ENCODE results near the gene OR51F2.
A peak's percentile ranks its signal among the peaks of the same experiment; 100 is the strongest.
"Not testable (repeated sequence)": the region's sequence is repeated elsewhere in the genome, so short reads cannot be mapped to it uniquely, and the experiment has no call there.

OR51F2 gene

DNA sequence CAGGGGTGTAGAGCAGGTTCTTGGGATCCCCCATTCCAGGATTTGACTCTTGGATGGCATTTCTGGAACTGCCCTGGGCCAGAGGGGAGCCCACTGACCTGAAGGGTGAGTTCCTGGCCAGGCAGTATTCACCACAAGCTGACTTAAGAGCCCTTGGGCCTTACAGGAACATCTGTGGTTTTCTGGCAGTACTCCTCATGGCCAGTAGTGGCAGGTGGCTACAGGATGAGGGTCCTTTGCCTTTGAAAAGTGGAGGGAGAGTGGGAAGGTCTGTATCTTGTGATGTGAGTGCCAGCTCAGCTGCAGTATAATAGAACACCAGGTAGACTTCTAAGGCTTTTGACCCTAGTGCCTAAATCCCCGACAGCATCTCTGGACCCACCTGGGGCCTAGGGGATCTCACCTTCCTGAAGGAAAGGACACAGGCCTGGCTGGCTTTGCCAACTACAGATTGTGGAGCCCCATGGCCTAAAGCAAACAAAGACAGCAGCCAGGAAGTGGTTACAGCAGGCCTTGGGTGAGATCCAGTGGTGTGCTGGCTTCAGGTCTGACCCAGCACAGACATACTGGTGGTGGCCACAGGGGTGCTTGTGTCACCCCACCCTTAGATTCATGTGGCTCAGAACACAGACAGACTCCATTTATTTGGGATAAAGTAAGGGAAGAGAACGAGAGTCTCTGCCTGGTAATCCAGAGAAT, 18.9 kb downstream of the OR51F2 start:
- Histone ChIP-seq H3K27me3 (ENCODE audit: control insufficient read depth in 1 of 2, insufficient read depth in 1 of 2, low read length in 2 of 2) (no peaks in the 10 kb centered on the region), H3K14ac (ENCODE audit: low read length in 2 of 2) (no peak overlapping the region), H4K91ac (ENCODE audit: low read length) (no peak overlapping the region), H3K36me3 (ENCODE audit: control insufficient read depth in 1 of 2, insufficient read depth in 2 of 2, low read depth in 1 of 2, low read length in 2 of 2) (no peaks in the 10 kb centered on the region), H3K9me3 (ENCODE audit: control insufficient read depth, low read length) (no peaks in the 10 kb centered on the region), H2BK12ac (ENCODE audit: low read length in 2 of 2) (no peak overlapping the region), H2BK5ac (ENCODE audit: low read depth, low read length, poor library complexity, severe bottlenecking) (no peak overlapping the region), H3K79me1 (replicated peaks; ENCODE audit: low read length, poor library complexity, severe bottlenecking) (no peaks in the 10 kb centered on the region), H3K4ac (ENCODE audit: low read depth in 1 of 2, low read length in 2 of 2) (no peak overlapping the region), H3K4me3 (ENCODE audit: insufficient read depth in 1 of 2, low read depth in 1 of 2, low read length in 2 of 2) (no peak overlapping the region), H3K4me1 (ENCODE audit: control insufficient read depth, insufficient read depth, low read depth, low read length) (no peaks in the 10 kb centered on the region), H3K9ac (ENCODE audit: low read length) (no peak overlapping the region), H2BK15ac (ENCODE audit: low read depth, poor library complexity, severe bottlenecking) (no peak overlapping the region), H3K27ac (ENCODE audit: low read length, poor library complexity, severe bottlenecking) (no peak overlapping the region), H2AK5ac (ENCODE audit: low read length, severe bottlenecking) (no peak overlapping the region), H2BK120ac (ENCODE audit: low read depth, low read length) (no peak overlapping the region), H3K23ac (ENCODE audit: low read length in 2 of 2) (no peak overlapping the region), H3K4me2 (ENCODE audit: low read length, poor library complexity, severe bottlenecking) (no peak overlapping the region), H3K18ac (ENCODE audit: low read depth in 1 of 2, low read length in 2 of 2) (no peak overlapping the region), H2AFZ (ENCODE audit: low read depth, low read length) (no peak overlapping the region), H4K8ac (ENCODE audit: low read length) (no peak overlapping the region)
- WGBS = 92% methylated on average over 2 of the region's 2 CpGs
- DNase-seq = no peak

DNA sequence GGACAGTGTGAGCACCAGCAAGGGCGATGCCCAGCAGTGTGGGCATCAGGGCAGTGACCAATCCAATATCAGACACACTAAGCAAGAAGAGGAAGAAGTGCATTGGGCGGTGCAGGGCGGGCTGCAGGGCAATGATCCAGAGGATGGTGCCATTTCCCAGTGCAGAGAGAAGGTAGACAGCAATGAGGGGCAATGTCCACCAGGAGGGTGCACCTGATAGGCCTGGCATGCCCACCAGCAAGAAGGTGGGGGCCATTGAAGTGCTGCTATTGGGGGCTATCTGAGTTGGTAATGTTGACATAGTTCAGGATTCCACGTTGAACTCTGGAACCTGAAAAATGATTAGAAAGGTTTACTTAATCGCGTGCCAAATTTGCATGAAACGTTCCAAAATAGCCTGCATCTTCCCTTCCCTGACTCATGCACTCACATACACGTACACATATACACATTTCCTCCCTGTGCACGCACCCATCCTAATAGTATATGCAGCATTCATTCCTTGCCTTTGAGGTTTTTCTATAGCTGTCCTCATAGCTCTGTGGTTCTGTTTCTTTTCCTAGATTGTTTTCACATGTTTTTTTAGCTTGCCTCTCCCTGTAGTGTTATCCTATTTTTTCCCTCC, 27.9 kb downstream of the OR51F2 start, which contains the start of gene OR51S1:
OR51S1 (minus strand) TSS at position 301 of the 625 bp plus-strand sequence; CDS start at position 301, 0 bp downstream.
- no peaks in the 10 kb centered on the region for H3K36me3 ChIP-seq (ENCODE audit: control insufficient read depth in 1 of 2, insufficient read depth in 2 of 2, low read depth in 1 of 2, low read length in 2 of 2)
- no peaks in the 10 kb centered on the region for H3K27me3 ChIP-seq (ENCODE audit: control insufficient read depth in 1 of 2, insufficient read depth in 1 of 2, low read length in 2 of 2)
- no peak within 1 kb of the TSS for H3K9ac ChIP-seq (ENCODE audit: low read length)
- 71% methylated on average over 9 of the region's 9 CpGs for whole genome bisulfite sequencing
- H3K4me1 ChIP-seq (ENCODE audit: control insufficient read depth, insufficient read depth, low read depth, low read length) = no peaks in the 10 kb centered on the region
- no peak within 1 kb of the TSS for H2AK5ac ChIP-seq (ENCODE audit: low read length, severe bottlenecking)
- no peak within 1 kb of the TSS for H3K4ac ChIP-seq (ENCODE audit: low read depth in 1 of 2, low read length in 2 of 2)
- no peak for DNase-seq
- no peak within 1 kb of the TSS for H3K4me3 ChIP-seq (ENCODE audit: insufficient read depth in 1 of 2, low read depth in 1 of 2, low read length in 2 of 2)
- H3K27ac ChIP-seq (ENCODE audit: low read length, poor library complexity, severe bottlenecking) = no peak within 1 kb of the TSS
- no peaks in the 10 kb centered on the region for H3K79me1 ChIP-seq (replicated peaks; ENCODE audit: low read length, poor library complexity, severe bottlenecking)
- H4K91ac ChIP-seq (ENCODE audit: low read length) = peak within 1 kb of the TSS; percentile 39
- no peak within 1 kb of the TSS for H3K14ac ChIP-seq (ENCODE audit: low read length in 2 of 2)
- H2BK15ac ChIP-seq (ENCODE audit: low read depth, poor library complexity, severe bottlenecking) = no peak within 1 kb of the TSS
- H3K18ac ChIP-seq (ENCODE audit: low read depth in 1 of 2, low read length in 2 of 2) = no peak within 1 kb of the TSS
- H3K23ac ChIP-seq (ENCODE audit: low read length in 2 of 2) = no peak within 1 kb of the TSS
- H4K8ac ChIP-seq (ENCODE audit: low read length) = no peak within 1 kb of the TSS
- H2BK120ac ChIP-seq (ENCODE audit: low read depth, low read length) = no peak within 1 kb of the TSS
- H2BK12ac ChIP-seq (ENCODE audit: low read length in 2 of 2) = no peak within 1 kb of the TSS
- H3K9me3 ChIP-seq (ENCODE audit: control insufficient read depth, low read length) = no peaks in the 10 kb centered on the region
- no peak within 1 kb of the TSS for H2AFZ ChIP-seq (ENCODE audit: low read depth, low read length)
- H2BK5ac ChIP-seq (ENCODE audit: low read depth, low read length, poor library complexity, severe bottlenecking) = no peak within 1 kb of the TSS
- no peak within 1 kb of the TSS for H3K4me2 ChIP-seq (ENCODE audit: low read length, poor library complexity, severe bottlenecking)

DNA sequence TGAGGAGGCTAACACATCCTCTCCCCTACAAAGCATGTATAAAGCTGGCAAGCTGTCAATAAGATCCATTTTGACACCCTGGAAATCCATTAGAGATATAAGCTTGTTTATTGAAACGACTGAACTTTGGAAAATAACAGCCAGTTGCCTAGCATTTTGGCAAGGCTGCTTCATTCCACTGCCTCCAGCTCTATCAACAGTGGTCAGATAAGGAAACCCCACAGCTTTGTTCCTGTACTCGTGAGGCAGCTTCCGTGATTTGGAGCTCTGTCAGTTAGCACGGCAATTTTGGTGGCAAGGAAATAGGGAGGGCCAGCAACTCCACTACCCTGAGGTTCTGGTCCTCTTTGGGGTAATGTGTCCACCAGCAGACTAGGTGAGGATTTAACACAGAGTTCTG, 29.9 kb downstream of the OR51F2 start:
- no peak overlapping the region for H3K9ac ChIP-seq (ENCODE audit: low read length)
- no peak overlapping the region for H2BK5ac ChIP-seq (ENCODE audit: low read depth, low read length, poor library complexity, severe bottlenecking)
- no peak overlapping the region for H3K18ac ChIP-seq (ENCODE audit: low read depth in 1 of 2, low read length in 2 of 2)
- WGBS = 46% methylated on average over 4 of the region's 4 CpGs
- no peak for DNase-seq
- H3K4ac ChIP-seq (ENCODE audit: low read depth in 1 of 2, low read length in 2 of 2) = no peak overlapping the region
- H3K4me3 ChIP-seq (ENCODE audit: insufficient read depth in 1 of 2, low read depth in 1 of 2, low read length in 2 of 2) = no peak overlapping the region
- no peaks in the 10 kb centered on the region for H3K79me1 ChIP-seq (replicated peaks; ENCODE audit: low read length, poor library complexity, severe bottlenecking)
- no peak overlapping the region for H4K91ac ChIP-seq (ENCODE audit: low read length)
- H2AK5ac ChIP-seq (ENCODE audit: low read length, severe bottlenecking) = no peak overlapping the region
- H2AFZ ChIP-seq (ENCODE audit: low read depth, low read length) = no peak overlapping the region
- no peaks in the 10 kb centered on the region for H3K27me3 ChIP-seq (ENCODE audit: control insufficient read depth in 1 of 2, insufficient read depth in 1 of 2, low read length in 2 of 2)
- no peaks in the 10 kb centered on the region for H3K36me3 ChIP-seq (ENCODE audit: control insufficient read depth in 1 of 2, insufficient read depth in 2 of 2, low read depth in 1 of 2, low read length in 2 of 2)
- no peak overlapping the region for H3K14ac ChIP-seq (ENCODE audit: low read length in 2 of 2)
- H3K4me1 ChIP-seq (ENCODE audit: control insufficient read depth, insufficient read depth, low read depth, low read length) = no peaks in the 10 kb centered on the region
- H3K23ac ChIP-seq (ENCODE audit: low read length in 2 of 2) = no peak overlapping the region
- H2BK15ac ChIP-seq (ENCODE audit: low read depth, poor library complexity, severe bottlenecking) = no peak overlapping the region
- no peak overlapping the region for H2BK120ac ChIP-seq (ENCODE audit: low read depth, low read length)
- H3K27ac ChIP-seq (ENCODE audit: low read length, poor library complexity, severe bottlenecking) = no peak overlapping the region
- no peak overlapping the region for H4K8ac ChIP-seq (ENCODE audit: low read length)
- no peak overlapping the region for H2BK12ac ChIP-seq (ENCODE audit: low read length in 2 of 2)
- H3K4me2 ChIP-seq (ENCODE audit: low read length, poor library complexity, severe bottlenecking) = no peak overlapping the region
- no peaks in the 10 kb centered on the region for H3K9me3 ChIP-seq (ENCODE audit: control insufficient read depth, low read length)

DNA sequence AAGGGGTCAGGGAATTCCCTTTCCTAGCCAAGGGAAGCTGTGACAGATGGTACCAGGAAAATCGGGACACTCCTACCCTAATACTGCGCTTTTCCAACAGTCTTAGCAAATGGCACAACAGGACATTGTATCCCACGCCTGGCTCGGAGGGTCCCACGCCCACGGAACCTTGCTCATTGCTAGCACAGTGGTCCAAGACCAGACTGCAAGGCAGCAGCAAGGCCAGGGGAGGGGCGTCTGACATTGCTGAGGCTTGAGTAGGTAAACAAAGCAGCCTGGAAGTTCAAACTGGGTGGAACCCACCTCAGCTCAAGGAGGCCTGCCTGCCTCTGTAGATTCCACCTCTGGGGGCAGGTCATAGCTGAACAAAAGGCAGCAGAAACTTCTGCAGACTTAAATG, 33.2 kb downstream of the OR51F2 start:
- not testable (repeated sequence) for H3K27me3 ChIP-seq (ENCODE audit: control insufficient read depth in 1 of 2, insufficient read depth in 1 of 2, low read length in 2 of 2); H3K79me1 ChIP-seq (replicated peaks; ENCODE audit: low read length, poor library complexity, severe bottlenecking); H2BK12ac ChIP-seq (ENCODE audit: low read length in 2 of 2); H3K14ac ChIP-seq (ENCODE audit: low read length in 2 of 2); H2AFZ ChIP-seq (ENCODE audit: low read depth, low read length); H3K9ac ChIP-seq (ENCODE audit: low read length); H2AK5ac ChIP-seq (ENCODE audit: low read length, severe bottlenecking); H3K9me3 ChIP-seq (ENCODE audit: control insufficient read depth, low read length); H3K4me3 ChIP-seq (ENCODE audit: insufficient read depth in 1 of 2, low read depth in 1 of 2, low read length in 2 of 2); H2BK15ac ChIP-seq (ENCODE audit: low read depth, poor library complexity, severe bottlenecking); DNase-seq; H3K4me2 ChIP-seq (ENCODE audit: low read length, poor library complexity, severe bottlenecking); H3K36me3 ChIP-seq (ENCODE audit: control insufficient read depth in 1 of 2, insufficient read depth in 2 of 2, low read depth in 1 of 2, low read length in 2 of 2); H3K23ac ChIP-seq (ENCODE audit: low read length in 2 of 2); H3K4me1 ChIP-seq (ENCODE audit: control insufficient read depth, insufficient read depth, low read depth, low read length); H4K8ac ChIP-seq (ENCODE audit: low read length); H3K27ac ChIP-seq (ENCODE audit: low read length, poor library complexity, severe bottlenecking); H3K18ac ChIP-seq (ENCODE audit: low read depth in 1 of 2, low read length in 2 of 2); H2BK5ac ChIP-seq (ENCODE audit: low read depth, low read length, poor library complexity, severe bottlenecking); H4K91ac ChIP-seq (ENCODE audit: low read length); H3K4ac ChIP-seq (ENCODE audit: low read depth in 1 of 2, low read length in 2 of 2); H2BK120ac ChIP-seq (ENCODE audit: low read depth, low read length)
- 88% methylated on average over 7 of the region's 7 CpGs for WGBS
